ENCODE measurements around the gene COL25A1.

DNA sequence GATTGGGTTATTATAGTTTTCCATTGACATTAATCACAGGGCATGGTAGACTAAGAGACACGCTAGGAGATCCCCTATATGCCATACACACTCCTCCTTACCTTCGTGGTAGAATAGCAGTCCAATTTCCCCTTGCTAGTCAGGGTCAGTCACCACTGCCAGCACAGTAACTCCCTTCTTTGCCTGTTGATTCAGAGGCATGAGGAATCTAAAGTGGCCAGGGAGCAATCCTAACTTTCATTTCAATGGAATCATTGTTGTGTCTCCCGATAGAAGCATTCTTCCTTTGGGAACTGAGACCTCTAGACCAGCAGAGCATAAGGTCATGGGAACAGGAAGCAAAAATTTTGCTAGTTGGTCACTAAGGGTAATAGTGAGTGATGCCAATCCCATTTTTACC is 51.1 kb downstream of the COL25A1 start:
- TF ChIP-seq POLR2A (IDR thresholded peaks at IDR 0.05; ENCODE audit: low read depth, low read length) = no peak
- no peak for TF ChIP-seq POLR2AphosphoS5 (IDR thresholded peaks at IDR 0.05; ENCODE audit: low read depth, low read length)

Measured in GM12892 (cell line).